Loucy (cell line): ENCODE results near the gene TRIM22.

Experiments
- H2AFZ ChIP-seq: fragments of 200-600 bp; sonication (generic); 2 replicates; pipeline ENCODE4 v1.6.0; 2016; ENCODE audit warnings: antibody characterized with exemption, mild to moderate bottlenecking, low read length, moderate library complexity
- H3F3A ChIP-seq: fragments of 200-600 bp; 2 replicates; pipeline ENCODE4 v1.6.0; 2016; ENCODE audit warnings: antibody characterized with exemption, low read depth, mild to moderate bottlenecking
- H3K27me3 ChIP-seq: fragments of 200-600 bp; sonication (generic); 2 replicates; pipeline ENCODE4 v1.6.1; 2014; ENCODE audit warnings: low read length, mild to moderate bottlenecking; ENCODE audit not compliant: insufficient read depth, poor library complexity, severe bottlenecking
- H3K36me3 ChIP-seq: fragments of 200-600 bp; sonication (generic); 2 replicates; pipeline ENCODE4 v1.6.1; 2016; ENCODE audit warnings: low read length; ENCODE audit not compliant: insufficient read depth
- H3K4me1 ChIP-seq: fragments of 200-600 bp; sonication (generic); 2 replicates; pipeline ENCODE4 v1.5.1; 2014; ENCODE audit warnings: low read length, mild to moderate bottlenecking; ENCODE audit not compliant: insufficient read depth, poor library complexity, severe bottlenecking
- H3K4me2 ChIP-seq: fragments of 200-600 bp; sonication (generic); 2 replicates; pipeline ENCODE4 v1.6.0; 2014; ENCODE audit warnings: antibody characterized with exemption, low read length, low read depth, mild to moderate bottlenecking; ENCODE audit not compliant: poor library complexity, severe bottlenecking
- H3K4me3 ChIP-seq: fragments of 200-600 bp; sonication (generic); 2 replicates; pipeline ENCODE4 v1.5.1; 2014; ENCODE audit warnings: low read length, mild to moderate bottlenecking, mixed read lengths; ENCODE audit not compliant: poor library complexity, severe bottlenecking
- H3K79me2 ChIP-seq: fragments of 200-600 bp; sonication (generic); 2 replicates; pipeline ENCODE4 v1.6.1; 2014; ENCODE audit warnings: low read length; ENCODE audit not compliant: insufficient read depth
- H3K9ac ChIP-seq: fragments of 200-600 bp; sonication (generic); 2 replicates; pipeline ENCODE4 v1.6.0; 2014; ENCODE audit warnings: mild to moderate bottlenecking, low read depth, low read length, moderate library complexity; ENCODE audit not compliant: poor library complexity, severe bottlenecking
- H3K9me2 ChIP-seq: fragments of 200-600 bp; sonication (generic); replicated peaks from 2 replicates; pipeline ENCODE4 v1.6.1; 2016; ENCODE audit warnings: low read depth, low read length, mixed read lengths
- H3K9me3 ChIP-seq: fragments of 200-600 bp; sonication (generic); 2 replicates; pipeline ENCODE4 v1.6.1; 2014; ENCODE audit warnings: mild to moderate bottlenecking, antibody characterized with exemption, low read length, low read depth; ENCODE audit not compliant: insufficient read depth
- H4K20me1 ChIP-seq: fragments of 200-600 bp; sonication (generic); 2 replicates; pipeline ENCODE4 v1.6.0; 2014; ENCODE audit warnings: antibody characterized with exemption, low read length, mild to moderate bottlenecking; ENCODE audit not compliant: insufficient read depth, poor library complexity, severe bottlenecking
- CTCF ChIP-seq: fragments of 200-600 bp; sonication (generic); conservative IDR thresholded peaks from 2 replicates; pipeline ENCODE4 v1.5.1; 2014; ENCODE audit warnings: mild to moderate bottlenecking, antibody characterized with exemption, low read length
- EZH2phosphoT487 ChIP-seq: fragments of 200-600 bp; IDR thresholded peaks from 2 replicates; pipeline ENCODE4 v1.6.1; 2018; ENCODE audit warnings: antibody characterized with exemption, mild to moderate bottlenecking, moderate library complexity, borderline replicate concordance

The TRIM22 gene

GRCh38 chr11:5663511-5663910 lies 26.1 kb upstream of the TRIM22 start:
- H3K9me3 ChIP-seq, result no peaks in the 10 kb centered on the region
- no peak overlapping the region for H2AFZ ChIP-seq
- H3F3A ChIP-seq, result no peaks in the 10 kb centered on the region
- TF ChIP-seq CTCF, result no peak
- no peak for TF ChIP-seq EZH2phosphoT487
- no peaks in the 10 kb centered on the region for H4K20me1 ChIP-seq
- H3K27me3 ChIP-seq, result no peaks in the 10 kb centered on the region
- H3K4me1 ChIP-seq, result no peaks in the 10 kb centered on the region
- no peak overlapping the region for H3K4me3 ChIP-seq
- H3K79me2 ChIP-seq, result no peaks in the 10 kb centered on the region
- no peaks in the 10 kb centered on the region for H3K9me2 ChIP-seq
- H3K9ac ChIP-seq, result no peak overlapping the region
- H3K36me3 ChIP-seq, result peaks cover 24% of the 10 kb centered on the region; the same call in 1 of the 2 replicates
- no peak overlapping the region for H3K4me2 ChIP-seq

DNA sequence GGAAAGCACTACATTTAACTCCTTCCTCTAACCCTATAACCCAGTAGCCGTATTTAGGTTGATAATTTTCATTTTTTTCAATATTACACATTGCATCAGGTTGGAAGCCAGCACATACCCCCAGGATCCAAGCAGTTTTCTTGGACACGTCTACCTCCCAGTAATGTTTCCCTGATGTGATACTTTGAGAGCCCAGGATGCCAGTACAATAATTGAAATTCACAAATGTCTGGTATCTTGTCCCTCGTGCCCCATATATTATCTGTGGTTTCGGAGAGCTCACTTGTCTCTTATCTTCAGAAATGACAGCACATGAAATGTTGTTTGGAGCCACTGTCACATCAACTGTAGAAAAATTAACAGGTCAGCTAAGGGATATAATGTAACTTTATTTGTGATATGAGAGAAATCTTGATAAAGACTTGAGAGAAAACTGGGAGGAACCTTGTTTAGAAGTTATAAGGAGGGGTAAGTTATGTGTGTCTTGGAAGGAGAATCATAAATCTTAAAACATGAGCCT lies 24.5 kb upstream of the TRIM22 start:
- Histone ChIP-seq H3K4me1 (no peaks in the 10 kb centered on the region), H3K4me2 (no peak overlapping the region), H3K27me3 (no peaks in the 10 kb centered on the region), H3K79me2 (no peaks in the 10 kb centered on the region), H3K4me3 (no peak overlapping the region), H4K20me1 (no peaks in the 10 kb centered on the region), H2AFZ (no peak overlapping the region), H3K9me2 (no peaks in the 10 kb centered on the region), H3F3A (no peaks in the 10 kb centered on the region), H3K36me3 (peaks cover 36% of the 10 kb centered on the region; the same call in 1 of the 2 replicates), H3K9ac (no peak overlapping the region), H3K9me3 (no peaks in the 10 kb centered on the region)
- TF ChIP-seq CTCF, result no peak
- TF ChIP-seq EZH2phosphoT487, result no peak

DNA sequence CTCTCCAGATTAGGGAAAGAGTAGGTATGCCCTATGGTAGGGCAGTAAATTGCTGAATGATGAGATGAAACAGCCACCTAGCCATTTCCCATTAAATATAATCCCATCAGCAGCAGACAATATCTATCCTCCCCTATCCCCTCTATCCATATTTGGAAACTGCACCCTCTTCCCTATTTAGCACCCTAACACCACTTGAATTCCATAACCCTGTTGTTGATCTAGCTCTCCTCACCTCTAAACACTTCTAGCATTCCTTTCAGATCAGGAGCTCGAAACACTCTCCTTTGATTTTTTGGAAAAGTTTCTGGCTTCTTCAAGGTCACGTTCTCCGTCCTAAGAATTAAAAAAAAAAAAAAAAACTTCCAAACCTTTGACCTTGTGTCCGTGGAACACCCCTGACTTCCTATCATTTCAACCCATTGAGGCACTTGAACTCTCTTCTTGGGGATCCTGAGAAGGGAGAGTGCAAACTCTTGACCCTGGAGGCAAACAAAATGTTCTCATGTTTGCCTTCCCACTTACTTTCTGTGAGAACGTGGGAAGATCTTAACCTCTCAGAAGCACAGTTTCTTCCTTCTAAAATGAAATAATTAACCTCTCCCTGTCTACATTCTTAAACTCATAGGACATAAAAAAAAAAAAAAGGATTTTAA lies 23.7 kb upstream of the TRIM22 start:
- no peaks in the 10 kb centered on the region for H3K27me3 ChIP-seq
- TF ChIP-seq CTCF (no peak), EZH2phosphoT487 (no peak)

More for the DNA sequence above, 23.7 kb upstream of the TRIM22 start:
- H3K4me3 ChIP-seq, result no peak overlapping the region
- no peaks in the 10 kb centered on the region for H3K9me3 ChIP-seq
- H3F3A ChIP-seq, result no peaks in the 10 kb centered on the region
- no peaks in the 10 kb centered on the region for H3K9me2 ChIP-seq
- no peak overlapping the region for H3K4me2 ChIP-seq
- no peak overlapping the region for H3K9ac ChIP-seq
- no peaks in the 10 kb centered on the region for H4K20me1 ChIP-seq
- H3K79me2 ChIP-seq, result no peaks in the 10 kb centered on the region
- H3K36me3 ChIP-seq, result peaks cover 43% of the 10 kb centered on the region; the same call in 1 of the 2 replicates
- no peak overlapping the region for H2AFZ ChIP-seq
- no peaks in the 10 kb centered on the region for H3K4me1 ChIP-seq
